GM12873 (cell line): Measurements from ENCODE around the gene TSSK6.

Experiments used
- TF ChIP-seq, protein P1 (sequence below): IDR thresholded peaks from 2 replicates; pipeline ENCODE4 v1.5.1; 2012; ENCODE audit warnings: low read depth, mild to moderate bottlenecking, moderate library complexity, low read length, control low read depth; ENCODE audit not compliant: insufficient read depth; ENCODE audit errors: missing control alignments

Gene TSSK6

DNA sequence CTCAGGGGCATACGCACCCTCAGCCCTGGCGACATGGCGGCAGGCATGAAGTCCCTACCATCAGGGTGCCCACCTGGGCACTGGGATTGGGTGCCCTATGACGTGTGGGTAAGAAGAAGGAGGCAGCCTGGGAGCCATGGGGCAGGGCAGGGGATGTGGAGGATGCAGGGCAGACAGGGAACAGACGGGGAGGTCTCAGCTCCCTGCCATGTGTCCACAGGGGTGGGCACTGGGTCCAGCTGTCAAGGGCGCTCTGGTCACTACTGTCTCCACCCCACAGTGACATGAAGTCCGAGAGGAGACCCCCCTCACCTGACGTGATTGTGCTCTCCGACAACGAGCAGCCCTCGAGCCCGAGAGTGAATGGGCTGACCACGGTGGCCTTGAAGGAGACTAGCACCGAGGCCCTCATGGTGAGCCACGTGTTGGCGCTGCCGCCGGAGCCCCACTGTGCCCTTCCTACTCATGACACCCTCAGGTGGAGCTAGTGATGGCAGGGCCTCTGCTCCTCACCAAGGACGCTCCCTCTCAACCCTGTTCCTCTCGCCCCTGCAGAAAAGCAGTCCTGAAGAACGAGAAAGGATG, 23.2 kb downstream of the TSSK6 start:
- TF ChIP-seq, protein P1, sequence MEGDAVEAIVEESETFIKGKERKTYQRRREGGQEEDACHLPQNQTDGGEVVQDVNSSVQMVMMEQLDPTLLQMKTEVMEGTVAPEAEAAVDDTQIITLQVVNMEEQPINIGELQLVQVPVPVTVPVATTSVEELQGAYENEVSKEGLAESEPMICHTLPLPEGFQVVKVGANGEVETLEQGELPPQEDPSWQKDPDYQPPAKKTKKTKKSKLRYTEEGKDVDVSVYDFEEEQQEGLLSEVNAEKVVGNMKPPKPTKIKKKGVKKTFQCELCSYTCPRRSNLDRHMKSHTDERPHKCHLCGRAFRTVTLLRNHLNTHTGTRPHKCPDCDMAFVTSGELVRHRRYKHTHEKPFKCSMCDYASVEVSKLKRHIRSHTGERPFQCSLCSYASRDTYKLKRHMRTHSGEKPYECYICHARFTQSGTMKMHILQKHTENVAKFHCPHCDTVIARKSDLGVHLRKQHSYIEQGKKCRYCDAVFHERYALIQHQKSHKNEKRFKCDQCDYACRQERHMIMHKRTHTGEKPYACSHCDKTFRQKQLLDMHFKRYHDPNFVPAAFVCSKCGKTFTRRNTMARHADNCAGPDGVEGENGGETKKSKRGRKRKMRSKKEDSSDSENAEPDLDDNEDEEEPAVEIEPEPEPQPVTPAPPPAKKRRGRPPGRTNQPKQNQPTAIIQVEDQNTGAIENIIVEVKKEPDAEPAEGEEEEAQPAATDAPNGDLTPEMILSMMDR: no peak

GRCh38 chr19:19491321-19492025, 23.9 kb downstream of the TSSK6 start:
- TF ChIP-seq, protein P1: no peak

DNA sequence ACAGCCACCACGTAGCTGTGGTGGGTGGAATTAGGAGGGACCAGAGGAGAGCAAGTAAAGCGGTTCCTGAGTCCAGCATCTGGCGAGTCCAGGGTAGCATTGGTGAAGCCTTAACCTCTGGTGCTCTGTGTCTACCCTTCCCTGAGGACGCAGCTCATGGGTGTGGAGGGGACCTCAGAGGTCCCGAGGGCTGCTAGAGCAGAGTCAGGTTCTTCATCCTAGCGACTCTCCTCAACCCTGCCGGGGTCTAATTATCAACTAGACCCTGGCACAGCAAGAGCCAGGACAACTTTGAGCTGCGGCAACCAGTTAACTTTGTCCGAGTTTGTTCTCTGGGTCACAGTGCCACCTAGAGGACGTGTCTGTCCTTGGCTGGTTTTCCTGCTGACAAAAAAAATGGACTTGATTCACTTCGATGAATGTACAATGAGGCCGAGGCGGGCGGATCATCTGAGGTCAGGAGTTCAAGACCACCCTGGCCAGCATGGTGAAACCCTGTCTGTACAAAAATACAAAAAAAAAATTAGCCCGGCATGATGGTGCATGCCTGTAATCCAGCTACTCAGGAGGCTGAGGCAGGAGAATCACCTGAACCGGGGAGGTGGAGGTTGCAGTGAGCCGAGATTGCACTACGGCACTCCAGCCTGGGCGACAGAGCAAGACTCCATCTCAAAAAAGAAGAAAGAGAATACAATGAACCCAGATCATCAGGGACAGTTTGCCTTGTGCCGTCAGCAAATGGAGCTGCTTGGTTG, 25.0 kb downstream of the TSSK6 start:
- TF ChIP-seq, protein P1: peak; percentile 85

- TF ChIP-seq, protein P1: no peak
Observed at GRCh38 chr19:19489804-19490204, 25.5 kb downstream of the TSSK6 start.

DNA sequence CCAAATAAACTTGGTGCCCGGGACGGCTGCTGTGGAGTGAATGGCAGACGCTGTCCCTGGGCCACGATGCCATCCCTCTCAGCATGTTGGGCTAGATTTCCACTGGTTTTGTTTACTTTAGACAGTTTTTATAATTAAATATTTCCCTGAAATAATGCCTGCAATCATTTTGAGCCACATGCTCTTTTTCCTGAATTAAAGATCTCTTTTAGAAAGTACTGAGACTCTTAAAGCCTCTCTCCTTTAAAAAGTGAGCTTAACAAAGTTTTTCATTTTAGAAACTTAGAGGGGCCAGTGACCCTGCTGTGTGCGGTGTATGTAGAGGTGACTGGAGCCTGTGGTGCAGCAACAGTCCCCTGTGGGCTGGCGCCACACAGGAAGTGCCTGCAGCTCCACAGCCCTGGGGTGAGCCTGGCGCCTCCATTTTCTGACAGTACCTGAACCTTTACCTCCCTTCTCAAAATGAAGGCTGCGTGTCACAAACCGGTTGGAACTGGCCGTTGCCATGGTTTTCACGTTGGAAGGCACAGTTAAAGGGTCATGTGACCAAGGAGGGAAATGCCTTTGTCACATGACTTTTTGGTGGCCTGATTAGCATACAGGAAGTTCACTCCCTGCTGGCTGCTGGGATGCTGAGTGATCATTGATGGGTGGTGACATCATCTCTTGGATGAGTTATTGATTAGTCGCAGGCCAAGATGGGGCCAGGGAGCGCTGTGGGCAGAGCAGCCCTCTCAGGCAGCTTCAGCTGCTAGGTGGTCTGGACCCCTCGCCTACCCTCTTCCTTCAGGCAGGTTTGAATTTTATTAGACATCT, 26.3 kb downstream of the TSSK6 start:
- TF ChIP-seq, protein P1: no peak

GRCh38 chr19:19487950-19488874, 27.1 kb downstream of the TSSK6 start:
- TF ChIP-seq, protein P1: no peak
